Uterus (tissue), 2 donors: ENCODE measurements around the gene AMELX.

Experiments used
- POLR2A ChIP-seq, 2 donors: fragments of 450-650 bp; IDR thresholded peaks; one replicate each; pipeline ENCODE4 v1.6.1; 2016; ENCODE audit warnings: antibody characterized with exemption in 2 of 2, mild to moderate bottlenecking in 1 of 2, moderate library complexity in 1 of 2
- TF ChIP-seq, protein P1 (sequence below), 4 experiments: fragments of 200-600 bp in 2 of 4; fragments of 450-650 bp in 2 of 4; sonication (generic) in 2 of 4; IDR thresholded peaks; one replicate each; pipeline ENCODE4 v1.5.1; 2016 to 2019; ENCODE audit warnings: antibody characterized with exemption in 4 of 4, mild to moderate bottlenecking in 2 of 4, moderate library complexity in 1 of 4

DNA sequence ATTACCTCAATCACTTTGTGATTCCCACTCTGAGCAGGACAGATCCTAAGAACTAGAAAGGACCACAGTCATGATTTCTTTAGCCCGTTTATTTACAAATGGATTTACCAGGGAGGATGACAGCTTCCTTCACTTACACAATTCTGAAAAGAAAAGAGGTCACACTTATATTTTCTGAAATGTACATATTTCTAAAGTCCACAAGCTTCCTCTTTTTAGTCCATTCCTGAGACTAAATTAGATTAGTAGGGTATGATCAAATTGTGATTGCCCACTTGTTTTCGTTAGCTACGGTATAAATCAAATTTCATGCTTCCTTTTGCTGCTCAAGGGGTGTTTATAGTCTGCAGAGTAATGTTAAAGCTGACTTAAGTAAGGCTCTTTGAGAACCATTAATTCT is 7.6 kb upstream of the AMELX start:
- TF ChIP-seq POLR2A (IDR thresholded peaks at IDR 0.05), result no peak
- TF ChIP-seq, protein P1, sequence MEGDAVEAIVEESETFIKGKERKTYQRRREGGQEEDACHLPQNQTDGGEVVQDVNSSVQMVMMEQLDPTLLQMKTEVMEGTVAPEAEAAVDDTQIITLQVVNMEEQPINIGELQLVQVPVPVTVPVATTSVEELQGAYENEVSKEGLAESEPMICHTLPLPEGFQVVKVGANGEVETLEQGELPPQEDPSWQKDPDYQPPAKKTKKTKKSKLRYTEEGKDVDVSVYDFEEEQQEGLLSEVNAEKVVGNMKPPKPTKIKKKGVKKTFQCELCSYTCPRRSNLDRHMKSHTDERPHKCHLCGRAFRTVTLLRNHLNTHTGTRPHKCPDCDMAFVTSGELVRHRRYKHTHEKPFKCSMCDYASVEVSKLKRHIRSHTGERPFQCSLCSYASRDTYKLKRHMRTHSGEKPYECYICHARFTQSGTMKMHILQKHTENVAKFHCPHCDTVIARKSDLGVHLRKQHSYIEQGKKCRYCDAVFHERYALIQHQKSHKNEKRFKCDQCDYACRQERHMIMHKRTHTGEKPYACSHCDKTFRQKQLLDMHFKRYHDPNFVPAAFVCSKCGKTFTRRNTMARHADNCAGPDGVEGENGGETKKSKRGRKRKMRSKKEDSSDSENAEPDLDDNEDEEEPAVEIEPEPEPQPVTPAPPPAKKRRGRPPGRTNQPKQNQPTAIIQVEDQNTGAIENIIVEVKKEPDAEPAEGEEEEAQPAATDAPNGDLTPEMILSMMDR (IDR thresholded peaks at IDR 0.05), result no peak
